Measurements from ENCODE around the gene TCP11L2. TPM values are rescaled to one million over a fixed set of nuclear protein-coding genes. Genes with fewer than 3 reads are reported as not detected.

Gene TCP11L2
- polyA plus RNA-seq, 1 experiment, result 16.8 TPM

GRCh38 chr12:106275458-106275857 lies 27.1 kb upstream of the TCP11L2 start:
- DNase-seq (ENCODE audit: low read depth), result no peak
- CTCF ChIA-PET, result interaction anchor here (1.6 to 2.8 kb wide), 2 partner anchors 24 to 48 kb away, joined by 3 to 10 read pairs; no protein-coding TSS in a partner anchor
- Histone ChIP-seq H3K4me3 (ENCODE audit: low read depth, low read length) (no peak overlapping the region), H3K27me3 (ENCODE audit: control insufficient read depth, insufficient read depth, low read length) (no peaks in the 10 kb centered on the region), H3K36me3 (ENCODE audit: control insufficient read depth, insufficient read depth, low read length) (no peaks in the 10 kb centered on the region)
- POLR2A ChIA-PET, result interaction anchor here (0.6 kb wide), 1 partner anchor 16 kb away, joined by 3 read pairs; no protein-coding TSS in a partner anchor
- no peak for TF ChIP-seq CTCF (IDR thresholded peaks at IDR 0.05; ENCODE audit: insufficient read depth, low read depth, low read length)

- no peak overlapping the region for H3K4me3 ChIP-seq (ENCODE audit: low read depth, low read length)
- ChIA-PET POLR2A (interaction anchor here (0.6 kb wide), 1 partner anchor 17 kb away, joined by 3 read pairs; no protein-coding TSS in a partner anchor), CTCF (interaction anchor here (0.7 to 2.8 kb wide), 3 partner anchors 25 to 816 kb away, joined by 3 to 10 read pairs (median 3); no protein-coding TSS in a partner anchor)
- DNase-seq (ENCODE audit: low read depth), result no peak
- H3K27me3 ChIP-seq (ENCODE audit: control insufficient read depth, insufficient read depth, low read length), result no peaks in the 10 kb centered on the region
- no peaks in the 10 kb centered on the region for H3K36me3 ChIP-seq (ENCODE audit: control insufficient read depth, insufficient read depth, low read length)
- TF ChIP-seq CTCF (IDR thresholded peaks at IDR 0.05; ENCODE audit: insufficient read depth, low read depth, low read length), result no peak
Measured at GRCh38 chr12:106276032-106276740, 26.3 kb upstream of the TCP11L2 start.

- H3K4me3 ChIP-seq (ENCODE audit: low read depth, low read length), result no peak overlapping the region
- ChIA-PET CTCF (interaction anchor here (0.7 to 10.1 kb wide), 2 partner anchors 52 to 1167 kb away, joined by 4 to 153 read pairs; no protein-coding TSS in a partner anchor), POLR2A (no interaction called here)
- H3K36me3 ChIP-seq (ENCODE audit: control insufficient read depth, insufficient read depth, low read length), result no peaks in the 10 kb centered on the region
- no peak for DNase-seq (ENCODE audit: low read depth)
- peaks cover 2% of the 10 kb centered on the region for H3K27me3 ChIP-seq (ENCODE audit: control insufficient read depth, insufficient read depth, low read length)
- TF ChIP-seq CTCF (IDR thresholded peaks at IDR 0.05; ENCODE audit: insufficient read depth, low read depth, low read length), result no peak
Measured at GRCh38 chr12:106280106-106280505, 22.4 kb upstream of the TCP11L2 start.

GRCh38 chr12:106281056-106281782 lies 21.3 kb upstream of the TCP11L2 start:
- no peaks in the 10 kb centered on the region for H3K36me3 ChIP-seq (ENCODE audit: control insufficient read depth, insufficient read depth, low read length)
- DNase-seq (ENCODE audit: low read depth), result no peak
- POLR2A ChIA-PET, result no interaction called here
- H3K27me3 ChIP-seq (ENCODE audit: control insufficient read depth, insufficient read depth, low read length), result peaks cover 2% of the 10 kb centered on the region
- TF ChIP-seq CTCF (IDR thresholded peaks at IDR 0.05; ENCODE audit: insufficient read depth, low read depth, low read length), result no peak
- CTCF ChIA-PET, result interaction anchor here (0.6 to 10.1 kb wide), 13 partner anchors 9 to 935 kb away, joined by 3 to 153 read pairs (median 6); partner anchors contain the start of gene POLR3B
- H3K4me3 ChIP-seq (ENCODE audit: low read depth, low read length), result no peak overlapping the region

GRCh38 chr12:106281804-106282203 lies 20.7 kb upstream of the TCP11L2 start:
- no peak for TF ChIP-seq CTCF (IDR thresholded peaks at IDR 0.05; ENCODE audit: insufficient read depth, low read depth, low read length)
- Histone ChIP-seq H3K27me3 (ENCODE audit: control insufficient read depth, insufficient read depth, low read length) (peaks cover 2% of the 10 kb centered on the region), H3K36me3 (ENCODE audit: control insufficient read depth, insufficient read depth, low read length) (no peaks in the 10 kb centered on the region), H3K4me3 (ENCODE audit: low read depth, low read length) (no peak overlapping the region)
- ChIA-PET CTCF (interaction anchor here (0.5 to 10.1 kb wide), 17 partner anchors 9 to 936 kb away, joined by 3 to 153 read pairs (median 6); partner anchors contain the start of gene POLR3B), POLR2A (no interaction called here)
- DNase-seq (ENCODE audit: low read depth), result no peak
